ENCODE data around the gene CA5A. TPM values are rescaled to one million over a fixed set of nuclear protein-coding genes. Genes with fewer than 3 reads are reported as not detected.

Gene CA5A
- total and polyA plus RNA-seq, 9 of the 15 experiments (the other 6 are each of a cell fraction or from before 2014, with no cell fraction given), result not detected

DNA sequence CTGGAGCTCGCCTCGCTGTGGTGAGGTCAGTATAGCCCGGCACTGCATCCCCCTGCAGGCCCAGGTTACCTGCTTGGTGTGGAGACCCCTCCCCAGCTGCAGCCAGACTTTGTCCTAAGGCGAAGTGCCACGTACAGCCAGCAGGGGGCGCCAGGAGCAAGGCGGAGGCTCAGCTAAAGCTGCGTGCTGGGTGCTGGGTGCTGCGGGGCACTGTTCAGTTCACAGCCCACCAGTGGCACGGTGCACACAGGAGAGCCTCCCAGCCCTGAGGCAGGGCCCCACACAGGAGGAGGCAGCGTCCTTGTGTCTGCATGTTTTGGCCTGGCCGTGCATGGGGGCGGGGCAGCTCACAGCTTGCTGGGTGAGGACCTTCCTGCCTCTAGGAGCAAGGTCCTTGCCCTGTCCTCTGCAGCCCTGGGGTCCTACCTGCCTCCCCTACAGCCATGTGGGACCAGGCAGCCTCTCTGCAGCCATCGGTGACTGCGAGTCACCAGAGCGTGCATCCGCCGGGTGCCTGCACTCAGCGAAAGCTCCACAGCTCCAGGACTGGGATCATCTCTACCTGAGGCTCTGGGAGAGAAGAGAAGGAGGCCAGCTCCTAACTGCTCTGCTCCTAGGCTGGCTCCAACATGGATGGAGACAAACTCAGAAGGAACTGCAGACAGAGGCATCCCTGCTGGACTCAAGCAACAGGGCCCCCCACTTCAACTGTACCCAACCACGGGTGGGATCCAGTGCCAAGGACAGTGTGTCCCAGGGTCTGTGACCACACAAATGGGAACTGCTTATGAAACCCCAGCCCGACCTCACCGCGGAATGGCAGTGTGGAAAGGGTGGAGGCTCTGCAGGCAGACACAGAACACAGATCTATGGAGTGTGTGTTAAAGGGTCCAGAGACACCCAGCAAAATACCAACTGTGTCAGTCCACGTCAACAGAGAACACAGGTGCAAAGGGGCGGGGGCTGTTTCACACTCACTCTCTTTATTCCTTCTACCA, 86.0 kb downstream of the CA5A start (continued):
- TF ChIP-seq DIDO1 (tag; IDR thresholded peaks at IDR 0.05; ENCODE audit: low read depth) (no peak), C11orf30 (IDR thresholded peaks at IDR 0.05; ENCODE audit: low read depth) (no peak), TEAD1 (CRISPR knock-in tag; IDR thresholded peaks at IDR 0.05) (no peak), CEBPB (tag; IDR thresholded peaks at IDR 0.05) (no peak), ARID1B (IDR thresholded peaks at IDR 0.05) (no peak), HDGF (IDR thresholded peaks at IDR 0.05) (peak; percentile 44; the same call in 1 of the 2 replicates), SRSF1 (IDR thresholded peaks at IDR 0.05; ENCODE audit: low read depth, low read length) (no peak), HDAC3 (IDR thresholded peaks at IDR 0.05; ENCODE audit: borderline replicate concordance, partially characterized antibody) (no peak), COPS2 (conservative IDR thresholded peaks at IDR 0.05) (no peak), HNRNPK (IDR thresholded peaks at IDR 0.05; ENCODE audit: low read depth, low read length, poor library complexity, severe bottlenecking) (no peak), SLC30A9 (CRISPR knock-in tag; IDR thresholded peaks at IDR 0.05) (no peak), TAF9B (IDR thresholded peaks at IDR 0.05; ENCODE audit: partially characterized antibody) (no peak), SIN3A (IDR thresholded peaks at IDR 0.05; ENCODE audit: borderline replicate concordance in 2 of 2, control insufficient read depth in 1 of 2, low read depth in 2 of 2, low read length in 2 of 2) (no peak), ERF (CRISPR knock-in tag; IDR thresholded peaks at IDR 0.05) (0 out of 2 replicates have a peak, but pooled peaks have one; percentile 34), GTF2F1 (IDR thresholded peaks at IDR 0.05; ENCODE audit: low read depth, low read length) (no peak), ELF4 (CRISPR knock-in tag; IDR thresholded peaks at IDR 0.05) (no peak), ZNF41 (CRISPR knock-in tag; conservative IDR thresholded peaks at IDR 0.05) (no peak), PTRF (tag; IDR thresholded peaks at IDR 0.05) (no peak), ZNF644 (tag; IDR thresholded peaks at IDR 0.05; ENCODE audit: low read depth) (no peak), SMARCB1 (IDR thresholded peaks at IDR 0.05; ENCODE audit: insufficient read length, low read depth) (no peak), ZFPM2 (CRISPR knock-in tag; IDR thresholded peaks at IDR 0.05) (no peak), TCF3 (CRISPR knock-in tag; IDR thresholded peaks at IDR 0.05) (no peak), PYGO2 (tag; IDR thresholded peaks at IDR 0.05) (no peak), FOXA1 (IDR thresholded peaks at IDR 0.05; ENCODE audit: borderline replicate concordance) (no peak), TRIM28 (IDR thresholded peaks at IDR 0.05) (no peak)
- TF ChIP-seq, protein P1, sequence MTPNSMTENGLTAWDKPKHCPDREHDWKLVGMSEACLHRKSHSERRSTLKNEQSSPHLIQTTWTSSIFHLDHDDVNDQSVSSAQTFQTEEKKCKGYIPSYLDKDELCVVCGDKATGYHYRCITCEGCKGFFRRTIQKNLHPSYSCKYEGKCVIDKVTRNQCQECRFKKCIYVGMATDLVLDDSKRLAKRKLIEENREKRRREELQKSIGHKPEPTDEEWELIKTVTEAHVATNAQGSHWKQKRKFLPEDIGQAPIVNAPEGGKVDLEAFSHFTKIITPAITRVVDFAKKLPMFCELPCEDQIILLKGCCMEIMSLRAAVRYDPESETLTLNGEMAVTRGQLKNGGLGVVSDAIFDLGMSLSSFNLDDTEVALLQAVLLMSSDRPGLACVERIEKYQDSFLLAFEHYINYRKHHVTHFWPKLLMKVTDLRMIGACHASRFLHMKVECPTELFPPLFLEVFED (CRISPR knock-in tag; conservative IDR thresholded peaks at IDR 0.05), result no peak
- TF ChIP-seq, protein P2, sequence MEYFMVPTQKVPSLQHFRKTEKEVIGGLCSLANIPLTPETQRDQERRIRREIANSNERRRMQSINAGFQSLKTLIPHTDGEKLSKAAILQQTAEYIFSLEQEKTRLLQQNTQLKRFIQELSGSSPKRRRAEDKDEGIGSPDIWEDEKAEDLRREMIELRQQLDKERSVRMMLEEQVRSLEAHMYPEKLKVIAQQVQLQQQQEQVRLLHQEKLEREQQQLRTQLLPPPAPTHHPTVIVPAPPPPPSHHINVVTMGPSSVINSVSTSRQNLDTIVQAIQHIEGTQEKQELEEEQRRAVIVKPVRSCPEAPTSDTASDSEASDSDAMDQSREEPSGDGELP (CRISPR knock-in tag; IDR thresholded peaks at IDR 0.05; ENCODE audit: borderline replicate concordance), result no peak

All from K562 (cell line).